K562 (cell line): ENCODE results near the gene HCN4. TPM values are rescaled to one million over a fixed set of nuclear protein-coding genes. Genes with fewer than 3 reads are reported as not detected.

Experiments
- ATAC-seq: fragments of 200-7000 bp; cut with Tn5 transposase; 3 replicates; pipeline ENCODE4 v1.9.1; 2020; ENCODE audit warnings: moderate library complexity
- BruUV-seq: library from RNA; stranded (reverse); fragments of 400-500 nt; replicated peaks from 2 replicates; lab custom pipeline; 2021; lab: Mats Ljungman, UMichigan
- CTCF ChIA-PET: fragments of 300-600 bp; formaldehyde crosslinking; extraction: SDS; loops from one replicate; lab custom pipeline; 2021; ENCODE audit warnings: low intra/inter-chr PET ratio; lab: Yijun Ruan, JAX
- POLR2A ChIA-PET: fragments of 300-600, 350-650 bp; sonication (Branson Sonifier 250); formaldehyde crosslinking; extraction: SDS; loops from one replicate; lab custom pipeline; 2021; ENCODE audit warnings: antibody characterized with exemption, inconsistent platforms; lab: Yijun Ruan, JAX
- DNase-seq, 4 experiments: peaks; one replicate each; pipeline versions ENCODE4 v3.0.0 to v3.0.0-alpha.2; 2011 to 2018; ENCODE audit warnings: low spot score in 3 of 4, mixed read lengths in 3 of 4; ENCODE audit errors: extremely low read depth in 1 of 4
- FAIRE-seq: peaks from 2 replicates; lab custom pipeline; 2011; peaks lifted over from hg19 to GRCh38; lab: Jason Lieb, UNC
- H2AFZ ChIP-seq: 2 replicates; pipeline ENCODE4 v1.6.0; 2011; ENCODE audit warnings: low read depth, low read length, control low read depth, inconsistent platforms
- H3K27ac ChIP-seq: fragments of 200-600 bp; 3 replicates; pipeline ENCODE4 v1.8.0; 2011; ENCODE audit warnings: low read depth, mild to moderate bottlenecking, control low read depth, inconsistent platforms, low read length, moderate library complexity, mixed read lengths; ENCODE audit errors: extremely low read depth
- H3K27me3 ChIP-seq, 2 experiments: fragments of 300-600 bp in 1 of 2; 2 replicates in 1 of 2; 3 replicates in 1 of 2; pipeline versions ENCODE4 v1.6.0 to v1.8.0; 2011; ENCODE audit warnings: inconsistent platforms in 2 of 2, low read length in 2 of 2, mild to moderate bottlenecking in 1 of 2, mixed read lengths in 1 of 2, moderate library complexity in 1 of 2; ENCODE audit not compliant: control insufficient read depth in 2 of 2, insufficient read depth in 2 of 2
- H3K36me3 ChIP-seq: fragments of 300-600 bp; 3 replicates; pipeline ENCODE4 v1.8.0; 2011; ENCODE audit warnings: mild to moderate bottlenecking, low read length, inconsistent platforms; ENCODE audit not compliant: control insufficient read depth, insufficient read depth
- H3K4me1 ChIP-seq, 2 experiments: fragments of 200-600 bp in 1 of 2; replicated peaks in 1 of 2; 2 replicates in 1 of 2; 3 replicates in 1 of 2; pipeline versions ENCODE4 v1.5.1 to v1.8.0; 2011; ENCODE audit warnings: inconsistent platforms in 2 of 2, low read length in 2 of 2, mild to moderate bottlenecking in 1 of 2, mixed read lengths in 1 of 2, moderate library complexity in 1 of 2; ENCODE audit not compliant: control insufficient read depth in 2 of 2, insufficient read depth in 2 of 2
- H3K4me2 ChIP-seq: 2 replicates; pipeline ENCODE4 v1.6.1; 2011; ENCODE audit warnings: low read length, control low read depth, inconsistent platforms, mixed read lengths; ENCODE audit not compliant: insufficient read depth
- H3K4me3 ChIP-seq: fragments of 200-600 bp; sonication (generic), shearing (Covaris generic); 2 replicates; pipeline ENCODE4 v1.5.1; 2016; ENCODE audit warnings: control low read depth, inconsistent platforms
- H3K79me2 ChIP-seq: fragments of 200-600 bp; 3 replicates; pipeline ENCODE4 v1.8.0; 2011; ENCODE audit warnings: low read length, inconsistent platforms; ENCODE audit not compliant: control insufficient read depth, insufficient read depth
- H3K9ac ChIP-seq, 2 experiments: 2 replicates each; pipeline versions ENCODE4 v1.6.0 to v1.6.1; 2011; ENCODE audit warnings: low read depth in 2 of 2, low read length in 2 of 2, control low read depth in 1 of 2, inconsistent platforms in 1 of 2, mild to moderate bottlenecking in 1 of 2, mixed read lengths in 1 of 2; ENCODE audit not compliant: insufficient read depth in 1 of 2
- H3K9me1 ChIP-seq: one replicate; pipeline ENCODE4 v1.6.0; 2011; ENCODE audit warnings: inconsistent platforms, mild to moderate bottlenecking, low read length, moderate library complexity; ENCODE audit not compliant: control insufficient read depth, insufficient read depth
- H3K9me3 ChIP-seq: replicated peaks from 2 replicates; pipeline ENCODE4 v1.5.1; 2011; ENCODE audit warnings: low read depth, low read length, inconsistent platforms; ENCODE audit not compliant: control insufficient read depth, insufficient read depth
- H4K20me1 ChIP-seq: replicated peaks from 2 replicates; pipeline ENCODE4 v1.6.1; 2011; ENCODE audit warnings: low read length, inconsistent platforms, mixed read lengths; ENCODE audit not compliant: control insufficient read depth, insufficient read depth
- HCFC1 ChIP-seq: IDR thresholded peaks from 2 replicates; pipeline ENCODE4 v1.6.1; 2012; ENCODE audit warnings: low read depth, low read length, improper control_type of control experiment
- HIVEP1 ChIP-seq: fragments of 250-450 bp; sonication (Bioruptor Pico); IDR thresholded peaks from 2 replicates; pipeline ENCODE4 v1.4.0; 2020; ENCODE audit warnings: mild to moderate bottlenecking
- ID3 ChIP-seq, 2 experiments: fragments of 250-450 bp in 1 of 2; fragments of 450-650 bp in 1 of 2; sonication (Bioruptor Pico) in 1 of 2; IDR thresholded peaks; 2 replicates each; pipeline versions ENCODE4 v1.6.1 to v1.8.0; 2016 to 2021; ENCODE audit warnings: mild to moderate bottlenecking in 2 of 2, moderate library complexity in 2 of 2, missing compliant biosample characterization in 1 of 2, missing genetic modification characterization in 1 of 2
- MEF2A ChIP-seq: IDR thresholded peaks from 2 replicates; pipeline ENCODE4 v1.6.1; 2011; ENCODE audit warnings: low read depth, mild to moderate bottlenecking, low read length, moderate library complexity; ENCODE audit not compliant: control insufficient read depth
- ZBTB34 ChIP-seq: fragments of 250-450 bp; sonication (Bioruptor Pico); IDR thresholded peaks from 2 replicates; pipeline ENCODE4 v1.8.0; 2021; ENCODE audit warnings: mild to moderate bottlenecking, moderate library complexity
- ZBTB7A ChIP-seq: IDR thresholded peaks from 2 replicates; pipeline ENCODE4 v1.6.1; 2011; ENCODE audit warnings: low read depth, mild to moderate bottlenecking, low read length, moderate library complexity, borderline replicate concordance; ENCODE audit not compliant: control insufficient read depth
- ZNF12 ChIP-seq: sonication (generic); formaldehyde crosslinking; IDR thresholded peaks from 2 replicates; pipeline ENCODE4 v1.4.0; 2020; ENCODE audit warnings: mild to moderate bottlenecking, missing genetic modification reagents
- ZNF311 ChIP-seq: fragments of 250-450 bp; sonication (Bioruptor Pico); IDR thresholded peaks from 2 replicates; pipeline ENCODE4 v1.4.0; 2020; ENCODE audit warnings: mild to moderate bottlenecking, moderate library complexity
- ZNF57 ChIP-seq: fragments of 450-650 bp; formaldehyde crosslinking; IDR thresholded peaks from 2 replicates; pipeline ENCODE4 v1.4.0; 2020; ENCODE audit warnings: mild to moderate bottlenecking, moderate library complexity
- WGBS: fragments of 100-300 bp; shearing (Covaris generic); methylation state at CpG from one replicate; pipeline ENCODE4 v1.1.6; 2016; ENCODE audit warnings: low coverage, mixed read lengths; ENCODE audit not compliant: insufficient coverage; ENCODE audit errors: missing lambda C conversion rate; 5-methylcytosine and 5-hydroxymethylcytosine counted together
- in situ Hi-C: fragments of 300-500 bp; cut with MboI; formaldehyde crosslinking; loops from 4 replicates; pipeline ENCODE4 v1.15.0; 2018; ENCODE audit warnings: inconsistent platforms, mixed read lengths
- intact Hi-C: fragments of 100-400 bp; cut with micrococcal nuclease; formaldehyde crosslinking; loops from 2 replicates; pipeline ENCODE4 v1.14.2; 2022
- polyA plus RNA-seq, 8 experiments: library from polyadenylated mRNA; depleted of rRNA in 4 of 8; stranded (reverse) in 5 of 8; unstranded in 3 of 8; fragments of >200 nt; fragmentation: Nextera tagmentation in 2 of 8; fragmentation: Illumina TruSeq in 1 of 8; extraction: Ambion mirVana in 2 of 8; extraction: Trizol in 1 of 8; gene quantifications; 2 replicates each; pipeline versions ENCODE4 v1.2.1 to v1.2.3, GENCODE V29; 2011 to 2014; ENCODE audit warnings: inconsistent platforms in 1 of 8, missing spikeins in 1 of 8
- total RNA-seq, 7 experiments: library from RNA; depleted of rRNA in 6 of 7; stranded (reverse); fragments of >200 nt in 6 of 7; fragmentation: Illumina TruSeq in 2 of 7; extraction: Trizol in 2 of 7; gene quantifications; 2 replicates each; pipeline versions ENCODE4 v1.2.1 to v1.2.3, GENCODE V29; 2011 to 2021; ENCODE audit warnings: low replicate concordance in 1 of 7

HCN4 gene
- total and polyA plus RNA-seq, 9 of the 15 experiments (the other 6 are each of a cell fraction or from before 2014, with no cell fraction given): not detected

GRCh38 chr15:73380661-73381060 is 11.9 kb upstream of the HCN4 start:
- no peak for TF ChIP-seq ID3 (CRISPR knock-in tag; IDR thresholded peaks at IDR 0.05)
- TF ChIP-seq ID3 (tag; IDR thresholded peaks at IDR 0.05): no peak
- TF ChIP-seq ZBTB34 (CRISPR knock-in tag): no peak
- TF ChIP-seq HIVEP1 (CRISPR knock-in tag): no peak
- TF ChIP-seq MEF2A: no peak
- no peak for TF ChIP-seq ZNF311 (CRISPR knock-in tag)
- TF ChIP-seq HCFC1: no peak
- TF ChIP-seq ZNF12 (CRISPR knock-in tag): no peak
- no peak for TF ChIP-seq ZNF57 (CRISPR knock-in tag)
- no peak for TF ChIP-seq ZBTB7A
- CTCF ChIA-PET: no interaction called here

More at GRCh38 chr15:73380661-73381060, 11.9 kb upstream of the HCN4 start:
- no peaks in the 10 kb centered on the region for H3K9me3 ChIP-seq
- H3K27me3 ChIP-seq: peaks cover 4 to 10% of the 10 kb centered on the region in 2 experiments; a peak in 4 of 5 replicates
- no peaks in the 10 kb centered on the region for H3K36me3 ChIP-seq
- H3K4me1 ChIP-seq: peaks cover 3 to 5% of the 10 kb centered on the region in 2 experiments; a peak in 2 of 5 replicates
- ATAC-seq (no peak), DNase-seq (no peak), FAIRE-seq (no peak)
- no peak overlapping the region for H3K4me3 ChIP-seq
- BruUV-seq: no TSS peak
- H3K4me2 ChIP-seq: no peak overlapping the region
- H3K79me2 ChIP-seq: no peaks in the 10 kb centered on the region
- no peak overlapping the region for H3K27ac ChIP-seq
- no peak overlapping the region for H2AFZ ChIP-seq
- no peaks in the 10 kb centered on the region for H4K20me1 ChIP-seq
- intact Hi-C loops (no loop called here), in situ Hi-C loops (no loop called here)
- no peaks in the 10 kb centered on the region for H3K9me1 ChIP-seq
- POLR2A ChIA-PET: no interaction called here
- 0% methylated on average over 2 of the region's 2 CpGs for WGBS
- H3K9ac ChIP-seq: no peak overlapping the region
